C4-2B (cell line): ENCODE results near the gene TBX4.

Experiments
- ZFX ChIP-seq: fragments of 450-650 bp; IDR thresholded peaks from 2 replicates; pipeline ENCODE4 v1.6.1; 2017
- TF ChIP-seq, protein P1 (sequence below): fragments of 450-650 bp; conservative IDR thresholded peaks from 2 replicates; pipeline ENCODE4 v1.5.1; 2017; ENCODE audit warnings: mild to moderate bottlenecking

GRCh38 chr17:61474235-61474927 is 22.2 kb downstream of the TBX4 start:
- TF ChIP-seq, protein P1, sequence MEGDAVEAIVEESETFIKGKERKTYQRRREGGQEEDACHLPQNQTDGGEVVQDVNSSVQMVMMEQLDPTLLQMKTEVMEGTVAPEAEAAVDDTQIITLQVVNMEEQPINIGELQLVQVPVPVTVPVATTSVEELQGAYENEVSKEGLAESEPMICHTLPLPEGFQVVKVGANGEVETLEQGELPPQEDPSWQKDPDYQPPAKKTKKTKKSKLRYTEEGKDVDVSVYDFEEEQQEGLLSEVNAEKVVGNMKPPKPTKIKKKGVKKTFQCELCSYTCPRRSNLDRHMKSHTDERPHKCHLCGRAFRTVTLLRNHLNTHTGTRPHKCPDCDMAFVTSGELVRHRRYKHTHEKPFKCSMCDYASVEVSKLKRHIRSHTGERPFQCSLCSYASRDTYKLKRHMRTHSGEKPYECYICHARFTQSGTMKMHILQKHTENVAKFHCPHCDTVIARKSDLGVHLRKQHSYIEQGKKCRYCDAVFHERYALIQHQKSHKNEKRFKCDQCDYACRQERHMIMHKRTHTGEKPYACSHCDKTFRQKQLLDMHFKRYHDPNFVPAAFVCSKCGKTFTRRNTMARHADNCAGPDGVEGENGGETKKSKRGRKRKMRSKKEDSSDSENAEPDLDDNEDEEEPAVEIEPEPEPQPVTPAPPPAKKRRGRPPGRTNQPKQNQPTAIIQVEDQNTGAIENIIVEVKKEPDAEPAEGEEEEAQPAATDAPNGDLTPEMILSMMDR: no peak
- TF ChIP-seq ZFX: no peak
